G401.6 (cell line): Measurements from ENCODE around the gene TMEM156.

Source experiments
- FAIRE-seq: peaks from 2 replicates; lab custom pipeline; 2012; peaks lifted over from hg19 to GRCh38; lab: Jason Lieb, UNC

TMEM156 gene

GRCh38 chr4:39032218-39033085 is at the start of gene TMEM156:
TSS of gene TMEM156 (minus strand) at chr4:39032409. CDS start at chr4:39032313, 96 bp downstream.
- FAIRE-seq = peak; percentile 23

- no peak for FAIRE-seq
Measured at GRCh38 chr4:39078829-39079228, 46.6 kb upstream of the TMEM156 start.

- no peak for FAIRE-seq
Measured at GRCh38 chr4:39068907-39069306, 36.7 kb upstream of the TMEM156 start.

GRCh38 chr4:39067451-39067850 is 35.2 kb upstream of the TMEM156 start:
- no peak for FAIRE-seq

- peak; percentile 11 for FAIRE-seq
Measured at GRCh38 chr4:39067031-39067430, 34.8 kb upstream of the TMEM156 start.

GRCh38 chr4:39066371-39066770 is 34.2 kb upstream of the TMEM156 start:
- no peak for FAIRE-seq

- FAIRE-seq = no peak
Measured at GRCh38 chr4:39063430-39063829, 31.2 kb upstream of the TMEM156 start.

GRCh38 chr4:39062770-39063097 is 30.5 kb upstream of the TMEM156 start:
- no peak for FAIRE-seq

GRCh38 chr4:39062094-39062769 is 30.0 kb upstream of the TMEM156 start, which contains the start of gene KLHL5:
TSS of gene KLHL5 (plus strand) at chr4:39062232. CDS start at chr4:39062653, 421 bp downstream.
- FAIRE-seq = peak; percentile 67

GRCh38 chr4:39061457-39061856 is 29.2 kb upstream of the TMEM156 start:
- no peak for FAIRE-seq

- no peak for FAIRE-seq
Measured at GRCh38 chr4:39056023-39056422, 23.8 kb upstream of the TMEM156 start.

- no peak for FAIRE-seq
Measured at GRCh38 chr4:39054497-39054896, 22.3 kb upstream of the TMEM156 start.

- FAIRE-seq = no peak
Measured at GRCh38 chr4:39053983-39054382, 21.8 kb upstream of the TMEM156 start.

- FAIRE-seq = no peak
Measured at GRCh38 chr4:39051492-39051891, 19.3 kb upstream of the TMEM156 start.

- no peak for FAIRE-seq
Measured at GRCh38 chr4:39050590-39050989, 18.4 kb upstream of the TMEM156 start.

GRCh38 chr4:39048311-39048710 is 16.1 kb upstream of the TMEM156 start:
- no peak for FAIRE-seq

GRCh38 chr4:39047681-39048080 is 15.5 kb upstream of the TMEM156 start:
- no peak for FAIRE-seq

GRCh38 chr4:39046249-39046648 is 14.0 kb upstream of the TMEM156 start:
- FAIRE-seq = no peak

- no peak for FAIRE-seq
Measured at GRCh38 chr4:39045827-39046221, 13.6 kb upstream of the TMEM156 start.

GRCh38 chr4:39044956-39045826 is 13.0 kb upstream of the TMEM156 start:
- no peak for FAIRE-seq

GRCh38 chr4:39044364-39044955 is 12.3 kb upstream of the TMEM156 start:
- peak; percentile 88 for FAIRE-seq

- no peak for FAIRE-seq
Measured at GRCh38 chr4:39043861-39044363, 11.7 kb upstream of the TMEM156 start.
